Stimulated activated CD8-positive, alpha-beta memory T cell treated with anti-CD3 and anti-CD28 coated beads, Interleukin-15, amount 100 ng/mL, for 48 hours (primary cell): ENCODE measurements around the gene PILRB.
"Not testable (repeated sequence)": the region's sequence is repeated elsewhere in the genome, so short reads cannot be mapped to it uniquely, and the experiment has no call there.

Experiments
- DNase-seq, 2 donors: peaks; one replicate each; pipeline ENCODE4 v3.0.0-alpha.2; 2020; ENCODE audit warnings: low read depth in 2 of 2

Gene PILRB

DNA sequence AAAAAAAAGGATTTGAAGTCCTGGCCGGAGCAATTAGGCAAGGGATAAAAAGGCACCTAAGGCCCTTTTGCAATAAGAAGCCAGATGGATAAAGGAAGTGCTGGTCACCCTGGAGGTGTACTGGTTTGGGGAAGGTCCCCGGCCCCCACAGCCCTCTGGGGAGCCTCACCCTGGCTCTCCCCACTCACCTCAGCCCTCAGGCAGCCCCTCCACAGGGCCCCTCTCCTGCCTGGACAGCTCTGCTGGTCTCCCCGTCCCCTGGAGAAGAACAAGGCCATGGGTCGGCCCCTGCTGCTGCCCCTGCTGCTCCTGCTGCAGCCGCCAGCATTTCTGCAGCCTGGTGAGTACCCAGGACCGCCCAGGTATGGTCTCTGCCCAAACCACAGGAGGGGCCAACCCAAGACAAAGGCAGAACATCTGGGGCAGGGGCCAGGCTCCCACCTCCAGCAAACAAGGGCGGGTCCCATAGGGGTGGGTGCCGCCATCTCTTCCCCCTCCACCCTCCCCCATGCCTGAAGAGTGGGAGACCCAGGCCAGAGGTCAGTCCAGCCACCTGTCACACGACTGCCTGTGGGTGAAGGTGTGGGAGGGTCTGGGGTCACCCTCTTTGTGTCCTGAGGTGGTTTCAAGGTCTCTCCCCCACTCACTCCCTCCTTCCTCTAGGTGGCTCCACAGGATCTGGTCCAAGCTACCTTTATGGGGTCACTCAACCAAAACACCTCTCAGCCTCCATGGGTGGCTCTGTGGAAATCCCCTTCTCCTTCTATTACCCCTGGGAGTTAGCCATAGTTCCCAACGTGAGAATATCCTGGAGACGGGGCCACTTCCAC is at the start of gene PILRB:
Gene PILRB (plus strand): TSS at position 91 of the 830 bp plus-strand sequence. CDS start 186 bp downstream, at position 277.
- no peak for DNase-seq

GRCh38 chr7:100318329-100318728 is 39.6 kb upstream of the PILRB start:
- DNase-seq = not testable (repeated sequence)

DNA sequence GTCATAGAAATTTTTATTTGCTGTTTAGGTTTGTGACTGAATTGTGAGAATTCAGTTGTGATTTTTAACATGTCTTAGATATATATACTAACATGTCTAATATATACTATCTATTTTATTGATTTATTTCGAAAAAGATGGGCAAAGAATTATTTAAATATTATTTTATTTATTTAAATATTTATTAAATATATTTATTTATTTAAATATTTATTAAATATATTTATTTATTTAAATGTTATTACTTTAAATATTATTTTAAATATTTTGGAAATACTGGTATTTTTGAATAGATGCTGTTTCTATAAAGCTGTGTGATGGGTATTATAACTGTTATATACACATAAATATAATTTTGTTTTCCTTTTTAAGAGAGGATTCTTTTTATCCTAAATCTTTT is 36.3 kb upstream of the PILRB start:
- DNase-seq = not testable (repeated sequence)

- not testable (repeated sequence) for DNase-seq
These were observed 33.7 kb upstream of the PILRB start for GRCh38 chr7:100324194-100324593.

- DNase-seq = not testable (repeated sequence)
These were observed 32.2 kb upstream of the PILRB start for GRCh38 chr7:100325671-100326070.

DNA sequence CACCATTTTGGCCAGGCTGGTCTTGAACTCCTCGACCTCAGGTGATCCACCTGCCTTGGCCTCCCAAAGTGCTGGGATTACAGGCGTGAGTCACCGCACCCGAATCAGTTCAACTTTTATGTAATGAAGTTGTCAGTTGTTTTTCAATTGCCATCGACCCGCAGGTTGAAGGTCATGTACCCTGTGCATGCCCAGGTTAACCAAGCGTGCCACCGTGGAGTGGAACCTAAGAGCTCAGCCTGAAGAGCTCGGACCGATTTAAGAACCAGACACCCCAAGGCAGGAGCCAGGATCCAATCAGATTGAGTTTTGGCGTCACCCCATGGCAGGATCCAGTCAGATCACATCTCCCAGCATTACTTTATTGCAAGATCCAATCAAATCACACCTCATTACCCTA is 31.0 kb upstream of the PILRB start:
- not testable (repeated sequence) for DNase-seq

- peak; percentile 77 to 84 for DNase-seq
These were observed 22.1 kb upstream of the PILRB start for GRCh38 chr7:100335566-100336466.

GRCh38 chr7:100338083-100338696 is 19.7 kb upstream of the PILRB start:
- DNase-seq = not testable (repeated sequence)

DNA sequence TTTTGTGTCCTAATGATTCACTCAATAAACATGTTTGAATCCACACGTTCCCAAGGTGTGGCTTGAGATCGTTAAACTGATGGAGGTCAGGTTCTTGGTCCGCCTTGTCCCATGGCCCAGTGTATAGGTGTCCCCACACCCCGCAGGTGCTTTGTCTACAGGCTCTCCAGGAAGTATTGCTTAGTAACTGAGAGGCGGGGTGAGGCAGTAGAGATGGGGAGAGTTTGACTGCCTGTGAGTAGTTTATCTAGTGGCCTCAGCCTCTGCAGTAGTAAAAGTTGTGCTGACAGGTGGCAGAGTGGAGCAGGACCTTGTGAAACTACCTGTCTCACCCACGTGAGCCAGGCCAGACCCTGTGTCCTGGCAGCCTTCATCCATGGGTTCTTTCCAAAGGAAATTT is 16.6 kb upstream of the PILRB start:
- not testable (repeated sequence) for DNase-seq

- no peak for DNase-seq
These were observed 15.2 kb upstream of the PILRB start for GRCh38 chr7:100342765-100343164.

DNA sequence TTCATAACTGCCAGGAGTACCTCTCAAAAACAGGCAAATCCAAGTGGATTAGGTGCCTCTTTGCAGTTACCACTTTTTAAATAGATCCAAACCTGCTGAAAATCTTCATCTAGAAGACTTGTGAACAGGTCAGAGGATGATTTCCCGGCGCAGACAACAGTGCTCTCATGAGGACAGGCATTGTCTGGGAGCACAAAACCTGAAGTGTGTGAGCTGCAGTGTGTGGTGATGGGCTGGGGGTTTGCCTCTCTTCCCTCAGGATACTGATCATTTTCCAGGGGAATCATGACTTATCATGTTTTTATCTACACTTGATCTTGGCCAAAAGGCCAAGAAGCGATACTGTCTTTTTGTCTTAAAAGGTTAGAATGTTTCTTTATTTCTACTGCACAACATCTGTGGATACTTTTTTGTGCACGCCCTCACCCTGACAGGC is 13.8 kb upstream of the PILRB start:
- not testable (repeated sequence) for DNase-seq

- peak; percentile 60 to 64 for DNase-seq
These were observed 13.2 kb upstream of the PILRB start for GRCh38 chr7:100344560-100345287.

GRCh38 chr7:100345288-100345672 is 12.6 kb upstream of the PILRB start:
- DNase-seq = peak; percentile 45 to 49

- DNase-seq = no peak
These were observed 11.0 kb upstream of the PILRB start for GRCh38 chr7:100346921-100347320.

DNA sequence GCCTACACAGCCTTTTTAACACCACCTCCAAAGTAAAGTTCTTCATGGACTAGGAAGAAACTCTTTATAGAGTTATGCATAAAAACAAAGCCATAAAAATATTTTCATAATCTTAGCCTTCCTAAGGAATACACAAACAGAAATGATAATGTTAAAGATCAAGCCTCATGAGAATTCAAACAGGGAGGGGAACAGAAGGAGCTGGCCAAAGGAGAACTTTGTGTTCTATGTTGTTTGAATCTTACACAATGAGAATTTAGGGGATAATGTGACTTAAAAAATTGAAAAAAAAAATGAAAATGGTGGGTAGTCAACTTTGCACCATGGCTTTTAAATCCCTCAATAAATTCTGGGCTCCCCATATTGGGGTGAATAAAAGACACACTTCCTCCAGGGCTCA is 9.1 kb upstream of the PILRB start:
- DNase-seq = no peak

DNA sequence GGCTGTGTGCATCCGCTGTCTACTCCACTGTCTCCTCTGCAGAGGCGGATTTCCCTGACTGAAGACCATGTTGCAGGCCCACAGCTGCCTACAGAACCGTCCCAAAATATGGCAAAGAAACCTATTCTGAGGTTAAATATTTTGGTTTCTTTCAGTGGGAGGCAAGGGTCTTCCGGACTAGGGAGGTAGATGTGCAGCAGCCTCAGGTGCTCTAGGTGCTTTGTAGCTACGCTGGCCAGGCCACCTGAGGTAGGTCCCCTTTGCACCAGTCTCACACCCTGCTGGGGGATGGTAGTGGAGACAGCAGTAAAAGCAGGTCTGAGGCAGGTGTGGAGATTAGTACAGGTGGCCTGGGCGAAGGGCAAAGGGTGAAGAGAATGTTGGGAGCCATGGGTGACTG is 8.2 kb upstream of the PILRB start:
- DNase-seq = no peak

DNA sequence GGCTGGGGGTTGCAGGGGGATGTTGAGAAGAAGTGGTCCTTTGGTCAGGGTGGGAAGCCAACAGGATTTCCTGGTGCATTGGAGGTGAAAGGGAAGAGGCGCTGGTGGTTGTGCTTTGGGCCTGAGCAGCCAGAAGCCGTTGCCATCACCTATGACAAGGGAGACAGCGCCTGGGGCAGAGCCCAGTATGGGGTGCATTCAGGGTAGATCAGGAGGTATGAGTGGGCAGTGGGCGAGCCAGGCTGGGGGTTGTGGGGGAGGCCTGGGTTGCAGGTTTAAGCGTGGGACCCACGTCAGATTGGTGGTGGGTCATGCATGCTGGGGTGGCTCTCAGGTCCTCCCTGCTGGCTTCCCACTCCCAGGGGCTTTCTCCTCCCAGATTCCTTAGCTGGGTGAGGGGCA is 6.3 kb upstream of the PILRB start:
- DNase-seq = no peak

DNA sequence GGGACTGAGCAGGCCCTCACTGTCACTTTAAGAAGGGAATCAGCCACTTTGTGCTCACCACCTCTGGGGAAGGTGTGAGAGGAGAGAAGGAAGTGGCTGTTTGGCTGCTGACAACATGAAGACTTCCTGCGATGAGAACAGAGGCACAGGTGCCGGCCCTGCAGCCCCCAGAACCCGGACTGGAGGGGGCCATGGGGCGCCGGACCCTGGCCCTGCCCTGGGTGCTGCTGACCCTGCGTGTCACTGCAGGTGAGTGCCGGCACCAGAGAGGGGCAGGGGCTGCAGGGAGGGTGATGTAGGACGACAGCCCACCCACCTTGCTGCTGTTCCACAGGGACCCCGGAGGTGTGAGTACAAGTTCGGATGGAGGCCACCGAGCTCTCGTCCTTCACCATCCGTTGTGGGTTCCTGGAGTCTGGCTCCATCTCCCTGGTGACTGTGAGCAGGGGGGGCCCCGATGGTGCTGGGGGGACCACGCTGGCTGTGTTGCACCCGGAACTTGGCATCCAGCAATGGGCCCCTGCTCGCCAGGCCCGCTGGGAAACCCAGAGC is 5.6 kb upstream of the PILRB start:
- DNase-seq = not testable (repeated sequence)

GRCh38 chr7:100352984-100353684 is 4.8 kb upstream of the PILRB start:
- no peak for DNase-seq

GRCh38 chr7:100353685-100354330 is 4.1 kb upstream of the PILRB start:
- DNase-seq = peak in 1 of 2 donors; percentile 36
